H9 (cell line): Measurements from ENCODE around the gene RO60. TPM values are rescaled to one million over a fixed set of nuclear protein-coding genes. Genes with fewer than 3 reads are reported as not detected.

Source experiments
- DNase-seq: peaks from one replicate; pipeline ENCODE4 v3.0.0-alpha.2; 2017
- H2AFZ ChIP-seq: one replicate; pipeline ENCODE4 v1.6.1; 2013; ENCODE audit warnings: mild to moderate bottlenecking, low read length, control low read depth, moderate library complexity
- H2AK5ac ChIP-seq: 2 replicates; pipeline ENCODE4 v1.6.1; 2013; ENCODE audit warnings: low read length, control low read depth, mixed read lengths; ENCODE audit not compliant: insufficient read length
- H2BK120ac ChIP-seq: one replicate; pipeline ENCODE4 v1.6.1; 2013; ENCODE audit warnings: low read depth, mild to moderate bottlenecking, low read length, control low read depth, inconsistent platforms; ENCODE audit not compliant: poor library complexity, severe bottlenecking
- H2BK12ac ChIP-seq: 2 replicates; pipeline ENCODE4 v1.6.1; 2013; ENCODE audit warnings: low read length, control low read depth, mixed read lengths, low read depth; ENCODE audit not compliant: insufficient read length
- H2BK15ac ChIP-seq: 2 replicates; pipeline ENCODE4 v1.6.1; 2013; ENCODE audit warnings: low read depth, low read length, control low read depth
- H2BK20ac ChIP-seq: one replicate; pipeline ENCODE4 v1.6.1; 2013; ENCODE audit warnings: low read depth, mild to moderate bottlenecking, low read length, control low read depth, inconsistent platforms; ENCODE audit not compliant: poor library complexity, severe bottlenecking
- H2BK5ac ChIP-seq: 2 replicates; pipeline ENCODE4 v1.6.1; 2013; ENCODE audit warnings: low read length, control low read depth, mixed read lengths; ENCODE audit not compliant: insufficient read length
- H3K14ac ChIP-seq: 2 replicates; pipeline ENCODE4 v1.6.1; 2013; ENCODE audit warnings: low read length, control low read depth; ENCODE audit not compliant: insufficient read depth
- H3K18ac ChIP-seq: 2 replicates; pipeline ENCODE4 v1.6.1; 2013; ENCODE audit warnings: low read depth, mild to moderate bottlenecking, mixed read lengths, low read length, control low read depth; ENCODE audit not compliant: insufficient read length
- H3K23ac ChIP-seq: 2 replicates; pipeline ENCODE4 v1.6.1; 2013; ENCODE audit warnings: low read length, control low read depth, mixed read lengths, low read depth; ENCODE audit not compliant: insufficient read length
- H3K23me2 ChIP-seq: 2 replicates; pipeline ENCODE4 v1.6.1; 2013; ENCODE audit warnings: low read depth, mild to moderate bottlenecking, mixed read lengths, low read length, control low read depth; ENCODE audit not compliant: insufficient read length, poor library complexity, severe bottlenecking
- H3K27ac ChIP-seq: 2 replicates; pipeline ENCODE4 v1.5.1; 2013; ENCODE audit warnings: low read length, control low read depth, mixed read lengths, low read depth; ENCODE audit not compliant: insufficient read length
- H3K27me3 ChIP-seq: 2 replicates; pipeline ENCODE4 v1.6.1; 2013; ENCODE audit warnings: low read length, control low read depth, inconsistent platforms; ENCODE audit not compliant: insufficient read depth
- H3K4ac ChIP-seq: 2 replicates; pipeline ENCODE4 v1.6.1; 2013; ENCODE audit warnings: low read depth, mild to moderate bottlenecking, control low read depth, inconsistent platforms, low read length, moderate library complexity
- H3K4me1 ChIP-seq: 2 replicates; pipeline ENCODE4 v1.6.1; 2013; ENCODE audit warnings: low read length, control low read depth, inconsistent platforms; ENCODE audit not compliant: insufficient read depth
- H3K4me2 ChIP-seq: 2 replicates; pipeline ENCODE4 v1.6.1; 2013; ENCODE audit warnings: low read length, control low read depth, mixed read lengths; ENCODE audit not compliant: insufficient read length, insufficient read depth
- H3K56ac ChIP-seq: 2 replicates; pipeline ENCODE4 v1.6.1; 2013; ENCODE audit warnings: low read depth, mild to moderate bottlenecking, mixed read lengths, low read length, control low read depth; ENCODE audit not compliant: insufficient read length
- H3K79me1 ChIP-seq: 2 replicates; pipeline ENCODE4 v1.6.1; 2013; ENCODE audit warnings: low read depth, mild to moderate bottlenecking, moderate library complexity, low read length, control low read depth, inconsistent platforms; ENCODE audit not compliant: insufficient read depth, poor library complexity, severe bottlenecking
- H3K79me2 ChIP-seq: 2 replicates; pipeline ENCODE4 v1.6.1; 2013; ENCODE audit warnings: low read length, control low read depth, inconsistent platforms; ENCODE audit not compliant: insufficient read depth
- H3K9ac ChIP-seq: 2 replicates; pipeline ENCODE4 v1.6.1; 2013; ENCODE audit warnings: low read length, control low read depth, mixed read lengths; ENCODE audit not compliant: insufficient read length; ENCODE audit errors: extremely low read depth
- H3K9me3 ChIP-seq: one replicate; pipeline ENCODE4 v1.6.1; 2013; ENCODE audit warnings: low read depth, low read length, inconsistent platforms; ENCODE audit not compliant: control insufficient read depth
- H3T11ph ChIP-seq: one replicate; pipeline ENCODE4 v1.6.1; 2013; ENCODE audit warnings: mild to moderate bottlenecking, low read length, control low read depth, inconsistent platforms
- H4K20me1 ChIP-seq: one replicate; pipeline ENCODE4 v1.6.1; 2013; ENCODE audit not compliant: control insufficient read depth, insufficient read length, insufficient read depth
- H4K5ac ChIP-seq: 2 replicates; pipeline ENCODE4 v1.6.1; 2013; ENCODE audit warnings: low read depth, mild to moderate bottlenecking, mixed read lengths, low read length, control low read depth; ENCODE audit not compliant: insufficient read length
- H4K8ac ChIP-seq: replicated peaks from 2 replicates; pipeline ENCODE4 v1.6.1; 2013; ENCODE audit warnings: low read length, control low read depth, mixed read lengths, low read depth; ENCODE audit not compliant: insufficient read length
- H4K91ac ChIP-seq: 2 replicates; pipeline ENCODE4 v1.6.1; 2013; ENCODE audit warnings: low read depth, mild to moderate bottlenecking, moderate library complexity, mixed read lengths, low read length, control low read depth; ENCODE audit not compliant: insufficient read length
- H3K27ac Mint-ChIP-seq, 3 experiments: 2 replicates in 2 of 3; 3 replicates in 1 of 3; pipeline ENCODE4 v1.8.0; 2020 to 2021; ENCODE audit warnings: mixed read lengths in 3 of 3, mild to moderate bottlenecking in 1 of 3, moderate library complexity in 1 of 3
- H3K27me3 Mint-ChIP-seq: 2 replicates; pipeline ENCODE4 v1.8.0; 2021; ENCODE audit warnings: low read depth, mild to moderate bottlenecking, moderate library complexity, mixed read lengths
- H3K36me3 Mint-ChIP-seq, 3 experiments: 2 replicates in 2 of 3; 3 replicates in 1 of 3; pipeline ENCODE4 v1.8.0; 2020 to 2021; ENCODE audit warnings: low read depth in 3 of 3, mixed read lengths in 3 of 3; ENCODE audit not compliant: insufficient read depth in 1 of 3
- H3K4me1 Mint-ChIP-seq, 2 experiments: 2 replicates each; pipeline ENCODE4 v1.8.0; 2020; ENCODE audit warnings: mixed read lengths in 2 of 2
- H3K4me3 Mint-ChIP-seq, 2 experiments: 2 replicates in 1 of 2; 3 replicates in 1 of 2; pipeline ENCODE4 v1.8.0; 2020 to 2021; ENCODE audit warnings: mild to moderate bottlenecking in 2 of 2, mixed read lengths in 2 of 2, moderate library complexity in 1 of 2
- H3K9me3 Mint-ChIP-seq, 2 experiments: 2 replicates in 1 of 2; 3 replicates in 1 of 2; pipeline ENCODE4 v1.8.0; 2020; ENCODE audit warnings: mild to moderate bottlenecking in 2 of 2, mixed read lengths in 2 of 2, moderate library complexity in 1 of 2
- WGBS: extraction: QIAGEN DNeasy Blood & Tissue Kit; methylation state at CpG from one replicate; pipeline ENCODE4 v1.1.7; 2013; ENCODE audit warnings: missing lambda C conversion rate, low lambda C conversion rate, mixed read lengths; ENCODE audit not compliant: insufficient read length; ENCODE audit errors: extremely low coverage; 5-methylcytosine and 5-hydroxymethylcytosine counted together
- total RNA-seq: library from RNA; stranded (reverse); gene quantifications from 2 replicates; pipeline ENCODE4 v1.2.1, GENCODE V29; 2021
- TF ChIP-seq, protein P1 (sequence below): fragments of 200-600 bp; sonication (generic); conservative IDR thresholded peaks from 3 replicates; pipeline ENCODE4 v1.8.0; 2021; ENCODE audit warnings: antibody characterized with exemption, mild to moderate bottlenecking

Gene RO60
- total RNA-seq, 1 experiment from 2014 or later: 84.7 TPM

DNA sequence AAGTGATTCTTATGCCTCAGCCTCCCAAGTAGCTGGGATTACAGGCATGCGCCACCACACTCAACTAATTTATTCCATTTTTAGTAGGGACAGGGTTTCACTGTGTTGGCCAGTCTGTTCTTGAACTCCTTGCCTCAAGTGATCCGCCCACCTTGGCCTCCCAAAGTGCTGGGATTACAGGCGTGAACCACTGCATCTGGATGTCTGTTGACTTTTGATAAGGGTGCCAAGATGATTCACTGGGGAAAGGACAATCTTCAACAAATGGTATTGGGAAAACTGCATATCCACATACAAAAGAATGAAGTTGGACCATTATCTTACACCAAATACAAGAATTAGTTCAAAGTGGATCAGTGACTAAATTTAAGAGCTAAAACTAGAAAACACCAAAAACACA is 19.8 kb downstream of the RO60 start:
- Histone ChIP-seq H4K91ac (no peak overlapping the region), H4K8ac (no peak overlapping the region), H3K4me1 (no peaks in the 10 kb centered on the region), H3K79me2 (no peaks in the 10 kb centered on the region; the same call in 1 of the 2 replicates), H2AK5ac (no peak overlapping the region), H3K27me3 (no peaks in the 10 kb centered on the region), H2AFZ (no peak overlapping the region), H2BK5ac (no peak overlapping the region), H2BK12ac (no peak overlapping the region), H3K79me1 (no peaks in the 10 kb centered on the region), H3T11ph (no peak overlapping the region), H3K9ac (no peak overlapping the region), H3K4me2 (no peak overlapping the region), H3K27ac (no peak overlapping the region), H3K14ac (no peak overlapping the region), H2BK20ac (no peak overlapping the region), H3K23me2 (no peaks in the 10 kb centered on the region), H3K9me3 (no peaks in the 10 kb centered on the region), H2BK120ac (no peak overlapping the region), H4K20me1 (no peaks in the 10 kb centered on the region), H3K18ac (no peak overlapping the region), H3K23ac (no peak overlapping the region), H3K56ac (no peak overlapping the region), H2BK15ac (no peak overlapping the region), H3K4ac (no peak overlapping the region), H4K5ac (no peak overlapping the region)
- no peak for DNase-seq
- H3K4me3 Mint-ChIP-seq: no peak overlapping the region
- H3K9me3 Mint-ChIP-seq: peaks cover 0 to 7% of the 10 kb centered on the region in 2 experiments; a peak in 1 of 5 replicates
- no peak overlapping the region for H3K27ac Mint-ChIP-seq
- peaks cover 33 to 68% (median 59%) of the 10 kb centered on the region in 3 experiments for H3K36me3 Mint-ChIP-seq
- no CpG with 5 or more reads among the region's 3 CpGs for WGBS
- H3K27me3 Mint-ChIP-seq: no peaks in the 10 kb centered on the region
- TF ChIP-seq, protein P1, sequence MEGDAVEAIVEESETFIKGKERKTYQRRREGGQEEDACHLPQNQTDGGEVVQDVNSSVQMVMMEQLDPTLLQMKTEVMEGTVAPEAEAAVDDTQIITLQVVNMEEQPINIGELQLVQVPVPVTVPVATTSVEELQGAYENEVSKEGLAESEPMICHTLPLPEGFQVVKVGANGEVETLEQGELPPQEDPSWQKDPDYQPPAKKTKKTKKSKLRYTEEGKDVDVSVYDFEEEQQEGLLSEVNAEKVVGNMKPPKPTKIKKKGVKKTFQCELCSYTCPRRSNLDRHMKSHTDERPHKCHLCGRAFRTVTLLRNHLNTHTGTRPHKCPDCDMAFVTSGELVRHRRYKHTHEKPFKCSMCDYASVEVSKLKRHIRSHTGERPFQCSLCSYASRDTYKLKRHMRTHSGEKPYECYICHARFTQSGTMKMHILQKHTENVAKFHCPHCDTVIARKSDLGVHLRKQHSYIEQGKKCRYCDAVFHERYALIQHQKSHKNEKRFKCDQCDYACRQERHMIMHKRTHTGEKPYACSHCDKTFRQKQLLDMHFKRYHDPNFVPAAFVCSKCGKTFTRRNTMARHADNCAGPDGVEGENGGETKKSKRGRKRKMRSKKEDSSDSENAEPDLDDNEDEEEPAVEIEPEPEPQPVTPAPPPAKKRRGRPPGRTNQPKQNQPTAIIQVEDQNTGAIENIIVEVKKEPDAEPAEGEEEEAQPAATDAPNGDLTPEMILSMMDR: no peak
- peaks cover 4% of the 10 kb centered on the region in 2 experiments; a peak in 3 of 4 replicates for H3K4me1 Mint-ChIP-seq
